Heart left ventricle (tissue), 13 donors: ENCODE measurements around the gene ADCY1.

ENCODE experiments used
- POLR2A ChIP-seq, 2 donors: fragments of 450-650 bp; IDR thresholded peaks; one replicate each; pipeline ENCODE4 v1.6.1; 2017; ENCODE audit warnings: antibody characterized with exemption in 2 of 2, mild to moderate bottlenecking in 2 of 2, moderate library complexity in 2 of 2
- TF ChIP-seq, protein P1 (sequence below), 12 donors: fragments of 200-600 bp; sonication (generic) in 4 of 12; IDR thresholded peaks; one replicate each; pipeline versions ENCODE4 v1.5.0 to v1.8.0; 2018 to 2022; ENCODE audit warnings: antibody characterized with exemption in 12 of 12, mild to moderate bottlenecking in 5 of 12
- donor health status: ischemic (EF 13 %, LVEDD 7.1; RV severe dilation, severe dysfunction).
- donor health status: DM: no; HTN: yes; CAD: no.
- donor health status: DM: no; HTN: no; CAD: no.
- donor health status: ischemic (EF 25% LVEDD 6.9; RV normal size, moderate dysfunction).
- donor health status: ischemic (EF 25% LVEDD 5.7; RV mildly dilated, moderate dysfunction).
- donor health status: ischemic (EF 35%, LVEDD 5.7; RV mildly dilated, moderate dysfunction).
- donor health status: nonischemic (EF 11% LVEDD 7.7; RV severe dilation, severe dysfunction).
- donor health status: DM: yes; HTN: yes; CAD: no.
- donor health status: PGD.
- donor health status: ischemic (EF 29% LVEDD 5.4; RV normal size, mild dysfunction).
- donor health status: nonischemic (EF 23%, LVEDD 6.1; RV moderate dilation, normal function).

DNA sequence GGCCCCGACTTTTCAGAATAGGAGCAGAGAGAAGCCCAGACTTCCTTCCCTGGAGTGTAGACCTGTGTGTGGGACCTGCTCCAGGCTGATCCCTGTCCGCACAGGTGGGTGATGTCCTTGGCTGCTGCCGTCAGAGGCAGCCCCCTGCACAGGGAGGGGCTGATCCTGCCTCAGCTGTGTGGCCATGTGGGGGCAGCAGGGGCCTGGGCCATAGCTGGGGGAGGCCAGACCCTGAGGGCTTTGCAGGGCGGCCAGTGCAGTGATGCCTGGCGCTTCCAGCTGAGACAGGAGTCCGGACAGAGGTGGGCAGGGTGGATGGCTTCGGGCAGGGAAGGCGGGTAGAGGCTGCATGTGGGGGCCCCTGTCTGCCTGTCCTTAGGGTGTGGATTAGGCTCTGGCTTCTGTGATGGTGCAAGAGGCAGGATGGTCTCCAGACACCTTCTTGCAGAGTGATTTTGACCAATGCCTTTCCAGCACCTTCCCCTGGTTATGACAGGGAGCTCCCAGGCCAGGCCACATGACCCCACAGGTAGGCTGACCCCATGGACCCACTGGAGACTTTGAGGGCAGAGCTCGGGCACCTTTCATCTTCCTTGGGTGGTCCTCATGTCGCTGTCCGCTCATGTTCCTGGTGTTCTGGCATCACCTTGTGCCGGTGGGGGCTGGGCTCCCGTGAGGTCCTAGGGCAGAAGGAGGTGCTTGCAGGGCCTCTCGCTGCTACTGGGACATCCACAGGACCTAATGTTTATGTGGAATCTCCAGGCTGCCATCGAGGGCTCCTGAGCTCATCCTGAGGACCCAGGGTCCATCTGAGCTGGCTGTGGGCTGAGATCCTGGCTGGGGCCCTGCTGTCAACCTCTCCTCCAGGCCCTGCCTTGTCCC, 141.5 kb downstream of the ADCY1 start:
- TF ChIP-seq POLR2A (IDR thresholded peaks at IDR 0.05): no peak
- TF ChIP-seq, protein P1, sequence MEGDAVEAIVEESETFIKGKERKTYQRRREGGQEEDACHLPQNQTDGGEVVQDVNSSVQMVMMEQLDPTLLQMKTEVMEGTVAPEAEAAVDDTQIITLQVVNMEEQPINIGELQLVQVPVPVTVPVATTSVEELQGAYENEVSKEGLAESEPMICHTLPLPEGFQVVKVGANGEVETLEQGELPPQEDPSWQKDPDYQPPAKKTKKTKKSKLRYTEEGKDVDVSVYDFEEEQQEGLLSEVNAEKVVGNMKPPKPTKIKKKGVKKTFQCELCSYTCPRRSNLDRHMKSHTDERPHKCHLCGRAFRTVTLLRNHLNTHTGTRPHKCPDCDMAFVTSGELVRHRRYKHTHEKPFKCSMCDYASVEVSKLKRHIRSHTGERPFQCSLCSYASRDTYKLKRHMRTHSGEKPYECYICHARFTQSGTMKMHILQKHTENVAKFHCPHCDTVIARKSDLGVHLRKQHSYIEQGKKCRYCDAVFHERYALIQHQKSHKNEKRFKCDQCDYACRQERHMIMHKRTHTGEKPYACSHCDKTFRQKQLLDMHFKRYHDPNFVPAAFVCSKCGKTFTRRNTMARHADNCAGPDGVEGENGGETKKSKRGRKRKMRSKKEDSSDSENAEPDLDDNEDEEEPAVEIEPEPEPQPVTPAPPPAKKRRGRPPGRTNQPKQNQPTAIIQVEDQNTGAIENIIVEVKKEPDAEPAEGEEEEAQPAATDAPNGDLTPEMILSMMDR (IDR thresholded peaks at IDR 0.05): no peak
